NCI-H2107 (cell line): ENCODE data around the gene PNLIPRP2.

Source experiments
- DNase-seq: peaks from one replicate; lab custom pipeline; 2025; lab: John Stamatoyannopoulos, UW

PNLIPRP2 gene

DNA sequence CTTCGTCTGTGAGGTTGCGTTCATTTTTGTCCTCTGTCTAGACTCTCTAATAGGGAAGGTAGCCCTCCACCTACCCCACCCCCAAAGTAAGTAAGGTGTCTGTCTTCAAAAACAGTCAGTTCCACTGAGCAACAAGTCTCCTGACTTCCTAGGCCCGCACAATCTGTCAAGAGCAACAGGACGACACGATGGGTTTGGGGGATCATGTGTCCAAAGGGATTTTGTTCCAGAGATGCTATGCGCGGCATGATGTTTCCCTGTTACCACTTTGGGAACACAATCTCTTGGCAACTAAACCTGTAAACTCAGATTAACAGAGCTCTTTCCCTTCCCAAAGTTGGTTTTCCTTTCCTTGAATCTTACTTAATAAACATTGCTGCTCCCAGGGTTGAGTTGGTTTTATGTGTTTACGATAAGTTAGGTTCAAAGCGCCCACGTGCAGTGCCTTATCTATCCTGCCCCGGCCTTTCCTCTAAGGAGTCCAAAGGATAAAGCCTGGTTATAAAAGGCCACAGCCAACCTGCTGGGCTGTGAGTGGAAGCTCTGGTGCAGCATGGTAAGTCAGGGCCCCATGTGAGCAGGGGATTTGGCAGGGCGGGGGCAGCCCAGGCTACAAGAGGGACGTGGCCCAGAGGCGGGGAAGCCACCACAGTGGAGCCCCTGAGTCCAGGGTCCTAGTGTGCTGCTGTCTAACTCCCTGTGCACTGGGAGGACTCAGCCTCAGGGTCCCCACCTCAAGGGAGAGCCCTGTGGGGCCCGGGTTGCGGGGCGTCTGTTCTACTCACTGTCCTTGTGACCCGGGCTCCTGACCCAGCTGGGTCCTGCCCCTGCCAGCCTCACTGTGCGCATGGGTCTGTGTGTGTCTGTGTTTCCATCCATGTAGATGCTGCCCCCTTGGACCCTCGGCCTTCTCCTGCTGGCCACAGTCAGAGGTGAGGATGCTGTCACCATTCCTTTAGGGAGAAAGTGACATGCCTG lies at the start of gene PNLIPRP2:
TSS of gene PNLIPRP2 (plus strand) at position 531 of the 978 bp plus-strand sequence.
- DNase-seq, result no peak

DNA sequence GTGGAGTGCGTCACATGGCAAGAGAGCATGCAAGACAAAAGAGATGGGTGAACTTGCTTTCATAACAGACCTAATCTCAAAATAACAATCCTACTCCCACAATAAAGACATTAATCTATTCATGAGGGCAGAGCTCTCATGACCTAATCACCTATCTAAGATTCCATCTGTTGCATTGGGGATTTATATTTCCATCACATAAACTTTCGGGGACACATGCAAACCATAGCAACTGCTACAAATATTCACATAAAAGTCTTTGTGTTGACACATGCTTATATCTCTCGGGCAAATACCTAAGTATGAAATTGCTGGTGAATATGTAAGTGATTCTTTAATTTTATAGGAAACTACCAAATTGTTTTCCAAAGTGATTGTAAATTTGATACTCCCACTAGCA lies 46.0 kb upstream of the PNLIPRP2 start:
- DNase-seq, result no peak

DNA sequence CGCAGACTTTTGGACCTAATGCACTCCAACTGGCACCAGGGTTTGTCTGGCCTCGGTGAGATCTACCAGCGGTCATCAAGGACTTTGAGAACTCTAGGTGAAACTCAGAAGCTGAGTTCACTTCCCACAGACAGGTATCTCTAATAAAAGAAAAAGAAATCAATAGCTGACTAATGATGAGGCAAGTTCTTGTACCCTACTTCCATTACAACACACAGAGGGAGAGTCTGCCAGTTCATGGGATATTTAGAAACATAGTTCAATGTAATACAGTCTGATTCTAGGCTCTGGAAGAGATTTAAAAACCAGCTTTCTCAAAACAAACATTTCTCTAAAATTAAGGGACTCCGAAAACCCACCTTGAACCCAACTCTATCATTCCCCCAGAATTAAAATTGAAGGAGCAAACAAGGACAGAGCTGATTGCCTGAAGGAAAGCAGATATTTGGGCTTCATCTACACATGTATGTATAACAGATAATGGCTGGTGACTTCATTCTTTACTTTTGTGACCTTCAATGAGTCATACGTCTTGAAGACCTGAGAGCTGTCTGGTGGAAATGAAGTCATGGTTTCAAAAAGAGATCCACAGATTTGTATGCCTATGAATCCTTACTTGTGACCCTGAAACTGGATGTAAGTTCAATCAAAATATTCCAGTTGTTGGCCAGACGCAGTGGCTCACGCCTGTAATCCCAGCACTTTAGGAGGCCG lies 32.7 kb upstream of the PNLIPRP2 start:
- DNase-seq, result no peak

DNA sequence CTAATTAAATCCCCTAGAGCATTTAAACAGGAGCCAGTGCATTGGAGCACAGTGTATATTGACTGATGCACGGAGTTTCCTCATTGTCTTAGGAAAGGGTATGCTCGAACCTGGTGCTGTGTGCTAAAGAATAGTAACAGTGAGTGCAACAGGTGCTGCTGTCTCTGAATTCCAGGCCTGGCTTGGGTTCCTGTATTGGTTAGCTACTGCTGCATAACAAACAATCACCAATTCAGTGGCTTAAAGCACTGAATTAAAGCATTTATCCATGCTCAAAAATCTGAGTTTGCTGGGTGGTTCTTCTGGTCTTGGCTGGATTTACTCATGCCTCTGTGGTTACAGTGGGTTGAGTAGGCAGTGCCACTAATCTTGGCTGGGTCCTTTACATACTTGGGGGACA lies 31.8 kb upstream of the PNLIPRP2 start:
- DNase-seq, result no peak

DNA sequence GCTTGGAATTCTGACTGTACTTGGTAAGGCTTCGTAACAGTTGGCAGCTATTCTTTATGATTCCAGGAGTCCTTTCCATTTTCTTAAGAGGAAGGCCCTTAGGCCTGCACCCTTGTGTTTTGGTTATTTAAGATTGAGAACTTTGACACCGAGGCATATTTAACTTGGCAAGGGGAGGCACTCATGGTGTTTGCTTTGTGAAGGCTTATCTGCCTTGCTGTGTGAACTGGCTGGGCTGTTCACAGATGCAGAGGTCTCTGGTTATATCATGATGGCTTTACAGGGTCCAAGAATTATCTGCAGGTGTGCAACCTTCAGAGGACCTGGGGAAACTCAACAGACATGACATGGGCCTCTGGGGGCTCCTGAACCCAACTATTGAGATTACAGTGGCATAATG lies 30.8 kb upstream of the PNLIPRP2 start:
- no peak for DNase-seq

DNA sequence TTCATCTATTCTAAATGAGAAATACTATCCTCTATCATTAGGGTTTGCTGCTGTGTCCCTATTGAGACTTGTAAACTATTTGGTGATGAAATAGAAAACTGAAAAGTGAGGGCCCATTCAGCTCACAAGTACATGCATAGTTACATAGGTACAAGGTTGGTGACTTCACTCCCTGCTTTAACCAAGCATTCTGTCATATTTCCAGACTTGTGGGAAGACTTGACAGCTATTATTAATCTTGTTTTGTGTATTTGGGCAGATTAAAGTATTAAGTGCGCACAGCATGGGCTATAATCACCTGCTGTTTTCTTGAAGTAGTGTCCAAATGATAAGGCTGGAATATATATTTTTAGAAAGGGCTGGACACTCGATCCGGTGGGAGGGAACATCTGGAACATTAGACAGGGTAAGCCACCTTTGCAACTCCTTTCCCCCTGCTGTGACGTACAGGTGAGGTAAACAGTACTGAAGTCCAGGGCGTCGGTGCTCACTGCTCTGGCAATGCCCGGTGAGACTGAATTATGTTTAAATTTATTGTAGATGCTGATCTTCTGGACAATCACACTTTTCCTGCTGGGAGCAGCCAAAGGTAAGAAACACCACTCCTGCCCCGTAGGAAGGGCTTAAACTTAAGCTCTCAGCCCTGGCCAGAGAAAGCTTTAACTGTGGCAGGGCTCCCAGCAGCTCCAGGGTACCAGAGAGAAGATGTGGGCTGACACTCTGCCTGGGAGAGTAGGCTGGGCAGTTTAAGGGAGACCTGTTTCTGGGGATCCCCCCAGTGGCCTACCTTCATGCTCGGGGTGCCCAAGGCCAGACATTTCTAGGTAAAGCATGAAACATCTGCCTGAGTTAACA lies 29.9 kb upstream of the PNLIPRP2 start, which contains the start of gene PNLIPRP1:
TSS of gene PNLIPRP1 (plus strand) at position 370 of the 855 bp plus-strand sequence. CDS start at position 541, 171 bp downstream.
- DNase-seq, result no peak

DNA sequence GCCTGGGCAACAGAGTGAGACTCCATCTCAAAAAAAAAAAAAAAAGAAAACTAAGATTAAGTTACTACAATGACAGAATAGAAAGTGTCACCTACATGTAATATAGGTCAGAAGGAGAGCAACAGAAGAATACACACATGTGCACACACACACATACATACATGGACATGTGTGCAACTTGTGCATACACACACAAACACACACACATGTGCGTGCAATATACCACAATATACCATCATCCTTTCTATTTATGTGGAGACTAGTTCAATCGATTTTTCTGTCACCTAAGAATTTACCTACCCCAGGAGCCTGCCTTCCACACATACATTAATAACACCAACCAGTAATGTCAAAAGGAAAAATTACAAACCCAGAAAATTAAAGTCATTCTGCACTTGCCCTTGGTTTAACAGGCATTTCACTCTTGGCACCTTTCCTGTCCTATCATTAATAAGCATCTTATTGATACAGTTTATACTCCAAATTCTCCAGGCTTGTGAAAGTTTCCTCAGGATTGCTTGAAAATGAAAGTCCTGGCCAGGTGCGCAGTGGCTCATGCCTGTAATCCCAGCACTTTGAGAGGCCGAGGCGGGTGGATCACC lies 27.5 kb upstream of the PNLIPRP2 start:
- DNase-seq, result no peak

DNA sequence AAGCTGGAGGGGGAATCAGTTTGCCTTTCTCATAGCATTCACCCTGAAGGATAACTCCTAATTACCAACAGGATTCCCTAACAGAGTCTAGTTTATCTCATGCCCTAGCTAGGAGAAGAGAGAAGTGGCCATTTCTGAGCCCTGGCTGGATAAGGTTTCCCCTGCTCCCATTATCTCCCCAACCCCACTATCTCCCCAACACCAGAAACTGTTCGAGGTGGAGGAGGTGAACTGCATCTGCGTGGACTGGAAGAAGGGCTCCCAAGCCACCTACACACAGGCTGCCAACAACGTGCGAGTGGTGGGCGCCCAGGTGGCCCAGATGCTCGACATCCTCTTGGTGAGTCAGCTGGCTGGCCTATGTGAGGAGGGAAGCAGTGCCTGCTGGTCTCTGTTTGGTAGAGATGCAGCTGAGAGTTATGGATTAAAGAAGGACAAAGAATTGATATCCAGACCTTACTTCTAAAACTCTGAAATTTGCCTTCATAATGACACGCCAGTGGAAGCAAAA lies 26.2 kb upstream of the PNLIPRP2 start:
- DNase-seq, result no peak

DNA sequence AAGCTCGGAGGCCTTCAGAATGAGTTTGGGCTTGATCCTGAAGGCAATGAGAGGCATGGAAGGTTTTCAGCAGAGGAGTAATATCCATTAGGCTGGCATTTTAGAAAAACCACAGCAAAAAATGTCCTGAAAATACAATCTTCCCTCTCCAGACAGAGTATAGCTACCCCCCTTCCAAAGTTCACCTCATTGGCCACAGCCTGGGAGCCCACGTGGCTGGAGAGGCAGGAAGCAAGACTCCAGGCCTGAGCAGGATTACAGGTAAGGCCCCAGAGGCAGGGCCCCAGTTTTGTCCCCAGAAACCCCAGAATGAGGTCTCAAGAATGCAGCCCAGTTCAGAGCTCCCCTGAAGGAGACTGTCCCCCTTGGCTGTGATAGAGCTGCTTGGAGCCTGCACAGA lies 24.7 kb upstream of the PNLIPRP2 start:
- DNase-seq, result no peak

DNA sequence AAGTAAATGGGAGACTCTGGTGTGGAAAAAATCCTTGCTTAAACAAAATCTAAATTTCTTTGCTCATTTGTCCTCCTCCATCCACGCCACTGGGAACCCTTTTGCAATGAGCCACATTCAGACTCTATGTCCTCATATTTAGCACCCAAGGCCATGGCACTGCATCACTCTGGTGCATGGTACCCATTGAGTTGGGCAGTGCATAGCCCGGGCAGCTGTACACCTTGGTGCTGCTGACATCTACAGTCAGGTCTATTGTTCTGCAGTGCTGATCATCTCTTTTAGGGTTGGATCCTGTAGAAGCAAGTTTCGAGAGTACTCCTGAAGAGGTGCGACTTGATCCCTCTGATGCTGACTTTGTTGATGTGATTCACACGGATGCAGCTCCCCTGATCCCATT lies 23.2 kb upstream of the PNLIPRP2 start:
- DNase-seq, result no peak

DNA sequence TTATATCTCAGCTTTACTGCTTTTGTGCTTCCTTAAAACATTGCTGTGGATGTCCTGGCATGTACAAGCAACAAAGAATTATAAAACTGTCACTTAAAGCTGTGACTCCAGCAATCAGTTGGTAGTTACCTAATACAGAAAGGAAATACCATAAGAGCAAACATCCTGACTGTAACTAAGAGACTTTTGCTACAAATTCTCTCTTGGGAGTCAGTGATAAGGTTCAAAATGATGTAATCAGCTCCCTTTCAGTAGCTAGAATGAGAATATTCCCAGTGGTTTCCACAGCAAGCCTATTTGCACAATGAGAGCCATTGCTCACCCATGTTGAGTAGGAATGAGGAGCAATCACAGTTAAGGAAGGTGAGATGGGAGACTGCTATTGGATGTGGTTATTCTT lies 22.4 kb upstream of the PNLIPRP2 start:
- DNase-seq, result no peak

DNA sequence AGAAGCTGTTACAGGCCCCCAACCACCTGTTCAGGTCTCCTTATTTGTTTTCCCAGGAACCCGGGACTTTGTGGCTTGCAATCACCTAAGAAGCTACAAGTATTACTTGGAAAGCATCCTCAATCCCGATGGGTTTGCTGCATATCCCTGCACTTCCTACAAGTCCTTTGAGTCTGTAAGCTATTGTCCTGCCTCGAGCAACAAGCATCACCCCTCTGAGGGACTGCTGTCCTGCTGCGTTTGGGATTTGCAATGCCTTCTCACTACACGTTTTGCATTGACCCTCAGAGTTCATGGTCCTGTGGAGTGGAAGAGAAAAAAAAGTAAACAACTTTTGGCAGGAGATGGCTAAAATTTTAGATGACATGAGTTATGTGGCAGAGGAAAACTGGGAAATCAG lies 20.8 kb upstream of the PNLIPRP2 start:
- DNase-seq, result no peak

DNA sequence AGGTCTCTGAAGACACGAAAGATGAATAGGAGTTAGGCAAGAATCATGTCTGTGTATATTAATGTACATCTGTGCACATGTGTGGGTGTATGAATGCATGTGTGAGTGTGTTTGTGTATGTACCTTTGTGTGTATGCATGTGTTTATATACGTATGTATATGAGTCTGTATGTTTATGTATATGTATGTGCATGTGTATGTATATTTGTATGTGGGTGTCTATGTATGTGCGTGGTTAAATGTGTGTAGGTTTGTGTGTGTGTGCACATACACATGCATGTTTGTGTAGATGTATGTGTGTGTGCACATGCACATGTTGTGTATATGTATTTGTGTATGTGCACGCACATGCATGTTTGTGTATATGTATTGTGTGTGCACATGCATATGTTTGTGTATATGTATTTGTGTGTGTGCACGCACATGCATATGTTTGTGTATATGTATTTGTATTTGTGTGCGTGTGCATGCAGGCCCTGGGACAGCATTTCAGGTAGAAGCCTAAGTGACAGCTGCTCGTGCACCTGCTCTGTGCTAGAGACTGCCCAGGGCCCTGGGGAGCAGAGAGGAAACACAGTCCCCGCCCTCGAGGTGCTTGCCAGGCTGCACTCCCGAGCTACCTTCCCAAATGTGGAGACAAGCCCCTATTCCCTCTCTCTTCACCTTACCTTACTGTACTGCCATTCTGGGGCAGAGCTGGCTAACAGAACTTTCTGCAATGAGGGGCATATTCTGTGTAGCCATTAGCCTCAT lies 17.9 kb upstream of the PNLIPRP2 start:
- DNase-seq, result no peak

DNA sequence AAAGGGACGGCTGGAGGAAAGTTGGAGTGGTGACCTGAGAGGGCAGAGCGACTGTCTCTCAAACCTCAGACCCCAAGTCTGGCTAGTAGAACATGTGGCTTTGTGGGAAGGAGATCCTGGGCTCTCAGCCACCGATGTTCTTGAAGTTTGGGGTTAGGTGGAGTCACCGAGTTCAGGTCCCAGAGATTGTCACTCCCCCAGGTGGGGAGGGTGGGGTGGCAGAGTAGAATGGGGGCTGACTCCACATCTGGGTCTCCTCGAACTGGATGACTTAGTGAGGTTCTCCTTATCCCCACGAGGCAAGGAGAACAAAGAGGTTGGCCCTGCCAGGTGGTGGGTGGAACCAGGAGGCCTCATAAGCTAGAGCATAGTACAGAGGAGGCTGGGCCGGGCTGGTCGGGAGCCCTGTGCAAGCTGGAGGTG lies 14.7 kb upstream of the PNLIPRP2 start:
- no peak for DNase-seq

DNA sequence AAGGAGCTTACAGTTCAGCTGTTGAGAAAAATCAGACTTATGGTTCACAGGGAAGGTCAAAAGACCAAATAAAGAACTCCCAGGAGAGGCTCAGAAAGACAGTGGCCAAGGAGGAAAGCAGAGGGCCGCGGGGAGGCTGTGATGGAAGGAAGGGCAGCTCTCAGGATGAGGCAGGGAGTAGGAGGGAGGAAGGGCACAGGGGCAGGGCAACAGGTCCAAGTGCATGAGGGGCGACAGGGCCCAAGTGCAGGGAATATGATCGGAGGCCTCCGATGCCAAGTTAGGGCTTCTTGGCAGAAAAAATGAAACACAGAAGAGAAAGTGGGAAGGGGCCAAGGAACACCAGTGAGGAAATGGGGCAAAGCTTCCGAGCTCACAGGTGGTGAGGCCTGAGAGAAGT lies 13.4 kb upstream of the PNLIPRP2 start:
- no peak for DNase-seq

DNA sequence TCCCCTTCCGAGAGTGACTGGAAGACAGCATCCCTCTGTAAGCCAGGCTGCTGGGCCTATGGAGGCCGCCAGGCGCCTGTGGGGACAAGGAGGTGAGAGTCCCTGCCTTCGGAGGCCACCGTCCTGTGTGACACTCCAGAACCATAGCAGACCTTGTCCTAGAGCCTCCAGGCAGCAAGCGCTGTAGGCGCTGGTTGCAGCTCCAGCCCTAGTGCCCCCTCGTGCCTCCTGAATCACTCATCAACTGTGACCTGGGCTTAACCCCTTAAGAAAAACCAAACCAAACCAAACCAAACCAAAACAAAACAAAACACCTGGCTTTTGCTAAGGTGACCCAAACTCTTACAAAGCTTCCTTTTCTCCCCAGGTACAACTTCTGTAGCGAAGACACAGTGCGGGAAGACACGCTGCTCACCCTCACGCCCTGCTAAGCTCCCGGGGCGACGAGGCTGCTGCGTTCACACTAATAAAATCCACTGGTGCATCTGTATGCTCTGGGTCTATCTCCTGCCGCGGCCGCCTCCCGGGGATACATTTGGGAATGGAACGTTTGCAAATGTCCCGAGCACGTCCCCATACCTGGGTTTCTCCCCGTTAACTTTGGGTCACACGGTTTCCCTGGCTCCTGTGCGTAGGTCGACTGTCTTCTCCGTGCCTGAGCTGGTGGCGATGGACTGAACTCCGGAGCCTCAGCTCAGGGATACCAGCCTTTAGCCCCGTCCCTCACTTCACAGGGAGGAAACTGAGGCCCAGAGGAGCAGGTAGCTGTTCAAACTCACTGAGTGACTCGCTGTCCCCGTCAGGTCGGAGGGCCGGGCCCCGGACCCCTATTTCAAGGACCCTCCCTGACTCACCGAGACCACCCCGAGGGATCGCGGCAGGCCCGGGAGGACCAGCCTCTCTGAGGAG lies 11.8 kb upstream of the PNLIPRP2 start:
- DNase-seq, result no peak

DNA sequence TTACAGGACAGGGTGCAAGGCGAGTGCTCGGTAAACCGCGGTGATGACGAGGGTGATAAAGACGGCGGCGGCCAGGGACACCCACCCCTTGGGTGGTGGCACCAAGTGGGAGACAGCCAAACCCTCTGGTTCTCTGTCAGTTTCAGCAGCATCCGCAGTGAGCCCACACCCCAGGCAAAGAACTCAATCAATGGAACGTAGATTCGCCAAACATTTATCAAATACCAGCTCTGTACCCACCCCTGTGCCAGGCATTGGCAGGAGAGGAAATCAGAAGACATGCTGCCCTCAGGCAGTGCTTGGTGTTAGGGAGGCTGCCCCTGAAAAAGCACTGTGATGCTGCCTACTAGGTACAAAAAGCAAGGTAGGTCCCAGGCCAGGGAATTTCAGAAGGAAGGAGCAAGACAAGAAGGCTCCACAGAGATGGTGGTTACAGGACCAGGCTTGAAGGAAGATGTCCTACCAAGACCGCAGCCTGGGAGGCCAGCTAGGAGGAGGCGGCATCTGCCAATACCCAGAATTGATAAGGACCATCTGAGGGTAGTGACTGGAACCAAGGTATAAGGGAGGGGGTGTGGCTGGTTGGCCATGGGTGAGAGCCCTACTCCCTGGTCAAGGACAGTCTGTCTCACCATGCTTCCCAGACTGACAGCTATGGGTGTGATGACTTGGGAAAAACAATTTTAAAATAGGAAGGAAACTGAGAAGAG lies 10.2 kb upstream of the PNLIPRP2 start:
- DNase-seq, result no peak

DNA sequence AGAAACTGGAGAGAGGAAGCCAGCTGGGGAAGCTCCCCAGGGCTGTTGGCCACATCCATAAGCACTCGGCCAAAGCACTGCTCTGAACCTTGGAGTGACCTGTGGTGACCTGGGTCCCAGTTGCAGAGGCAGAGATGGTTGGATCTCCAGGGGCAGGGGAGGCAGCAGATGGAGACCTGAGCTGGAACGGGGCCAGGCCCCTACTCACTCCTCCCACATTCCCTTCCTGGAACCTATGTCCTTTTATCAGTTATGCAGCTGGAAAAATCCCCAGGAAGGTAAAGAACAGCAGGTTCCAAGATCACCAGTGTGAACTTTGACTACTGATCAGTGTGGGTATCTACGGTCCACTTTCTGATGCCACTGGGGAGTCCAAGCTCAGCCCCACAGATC lies 9.6 kb upstream of the PNLIPRP2 start:
- no peak for DNase-seq
